HFFc6 (cell line): ENCODE measurements around the gene LZTS3. TPM values are rescaled to one million over a fixed set of nuclear protein-coding genes. Genes with fewer than 3 reads are reported as not detected.
A peak's percentile ranks its signal among the peaks of the same experiment; 100 is the strongest.

Experiments used
- DNase-seq: peaks from one replicate; pipeline ENCODE4 v3.0.0-alpha.2; 2018
- H3K27ac Mint-ChIP-seq: 2 replicates; pipeline ENCODE4 v1.8.0; 2020; ENCODE audit warnings: mild to moderate bottlenecking, mixed read lengths
- H3K27me3 Mint-ChIP-seq: 2 replicates; pipeline ENCODE4 v1.8.0; 2021; ENCODE audit warnings: mild to moderate bottlenecking, moderate library complexity, mixed read lengths; ENCODE audit not compliant: insufficient read depth
- H3K36me3 Mint-ChIP-seq: 2 replicates; pipeline ENCODE4 v1.8.0; 2021; ENCODE audit warnings: low read depth, mixed read lengths
- H3K4me1 Mint-ChIP-seq: 2 replicates; pipeline ENCODE4 v1.8.0; 2020; ENCODE audit warnings: low read depth, mixed read lengths
- H3K4me3 Mint-ChIP-seq: 2 replicates; pipeline ENCODE4 v1.8.0; 2020; ENCODE audit warnings: mild to moderate bottlenecking, moderate library complexity, mixed read lengths
- H3K9me3 Mint-ChIP-seq: 2 replicates; pipeline ENCODE4 v1.8.0; 2020; ENCODE audit warnings: mild to moderate bottlenecking, mixed read lengths
- total RNA-seq, 6 experiments: library from RNA; stranded (reverse); fragmentation: NEBNext Ultra II Directional; extraction: Animal tissue kit (Norgen Biotek cat#: 25700); gene quantifications; 2 replicates in 1 of 6; 3 replicates in 5 of 6; pipeline ENCODE4 v1.2.3, GENCODE V29; 2021
- TF ChIP-seq, protein P1 (sequence below): fragments of 200-600 bp; sonication (generic); IDR thresholded peaks from 2 replicates; pipeline ENCODE4 v1.5.0; 2021; ENCODE audit warnings: antibody characterized with exemption, mild to moderate bottlenecking

The LZTS3 gene
- total RNA-seq, 6 experiments from 2014 or later: 2.7 to 6.1 (median 3.0) TPM

DNA sequence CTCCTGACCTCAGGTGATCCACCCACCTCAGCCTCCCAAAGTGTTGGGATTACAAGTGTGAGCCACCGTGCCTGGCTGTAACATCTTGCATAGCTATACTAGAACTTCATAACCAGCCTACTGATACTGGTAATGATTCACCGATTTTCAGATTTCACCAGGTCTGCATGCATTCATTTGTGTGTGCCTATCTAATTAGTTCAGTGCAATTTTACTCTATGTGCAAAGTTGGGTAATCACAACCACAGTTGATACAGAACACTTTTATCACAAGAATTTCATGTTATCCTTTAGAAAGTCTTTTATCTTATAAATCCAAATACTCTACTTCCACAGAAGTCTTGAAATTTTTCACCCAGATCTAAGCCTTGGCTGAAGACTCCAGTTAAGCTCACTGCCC is 35.9 kb downstream of the LZTS3 start:
- no peaks in the 10 kb centered on the region for H3K36me3 Mint-ChIP-seq
- H3K4me3 Mint-ChIP-seq: no peak overlapping the region
- H3K4me1 Mint-ChIP-seq: peaks cover 19% of the 10 kb centered on the region
- H3K27ac Mint-ChIP-seq: no peak overlapping the region
- H3K27me3 Mint-ChIP-seq: no peaks in the 10 kb centered on the region
- TF ChIP-seq, protein P1, sequence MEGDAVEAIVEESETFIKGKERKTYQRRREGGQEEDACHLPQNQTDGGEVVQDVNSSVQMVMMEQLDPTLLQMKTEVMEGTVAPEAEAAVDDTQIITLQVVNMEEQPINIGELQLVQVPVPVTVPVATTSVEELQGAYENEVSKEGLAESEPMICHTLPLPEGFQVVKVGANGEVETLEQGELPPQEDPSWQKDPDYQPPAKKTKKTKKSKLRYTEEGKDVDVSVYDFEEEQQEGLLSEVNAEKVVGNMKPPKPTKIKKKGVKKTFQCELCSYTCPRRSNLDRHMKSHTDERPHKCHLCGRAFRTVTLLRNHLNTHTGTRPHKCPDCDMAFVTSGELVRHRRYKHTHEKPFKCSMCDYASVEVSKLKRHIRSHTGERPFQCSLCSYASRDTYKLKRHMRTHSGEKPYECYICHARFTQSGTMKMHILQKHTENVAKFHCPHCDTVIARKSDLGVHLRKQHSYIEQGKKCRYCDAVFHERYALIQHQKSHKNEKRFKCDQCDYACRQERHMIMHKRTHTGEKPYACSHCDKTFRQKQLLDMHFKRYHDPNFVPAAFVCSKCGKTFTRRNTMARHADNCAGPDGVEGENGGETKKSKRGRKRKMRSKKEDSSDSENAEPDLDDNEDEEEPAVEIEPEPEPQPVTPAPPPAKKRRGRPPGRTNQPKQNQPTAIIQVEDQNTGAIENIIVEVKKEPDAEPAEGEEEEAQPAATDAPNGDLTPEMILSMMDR: no peak
- no peaks in the 10 kb centered on the region for H3K9me3 Mint-ChIP-seq
- DNase-seq: no peak

DNA sequence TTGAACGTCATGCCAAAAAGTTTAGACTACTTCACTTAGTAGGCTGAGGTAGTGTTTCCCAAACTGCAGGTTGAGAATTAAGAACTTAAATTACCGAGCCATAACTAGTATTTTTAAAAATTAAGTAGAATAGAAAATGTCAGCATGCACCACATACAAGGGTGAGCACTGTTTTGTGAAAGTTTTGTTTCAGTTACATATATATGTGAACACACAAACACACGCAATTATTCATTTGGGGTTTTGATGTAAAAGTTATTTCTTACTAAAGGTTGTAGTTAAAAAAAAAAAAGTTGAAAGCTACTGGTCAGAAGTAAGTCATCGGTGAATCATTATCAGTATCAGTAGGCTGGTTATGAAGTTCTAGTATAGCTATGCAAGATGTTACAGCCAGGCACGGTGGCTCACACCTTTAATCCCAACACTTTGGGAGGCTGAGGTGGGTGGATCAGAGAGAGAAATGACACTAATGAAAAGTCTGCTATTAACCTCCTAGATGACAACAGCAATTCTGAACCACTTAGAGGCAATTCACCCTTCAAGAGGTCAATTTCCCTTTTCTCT is 37.8 kb downstream of the LZTS3 start:
- Mint-ChIP-seq H3K27me3 (no peaks in the 10 kb centered on the region), H3K9me3 (no peaks in the 10 kb centered on the region), H3K27ac (peak overlapping the region; percentile 32; the same call in 1 of the 2 replicates), H3K4me3 (no peak overlapping the region), H3K4me1 (peaks cover 19% of the 10 kb centered on the region), H3K36me3 (no peaks in the 10 kb centered on the region)
- TF ChIP-seq, protein P1: no peak
- DNase-seq: peak; percentile 14

DNA sequence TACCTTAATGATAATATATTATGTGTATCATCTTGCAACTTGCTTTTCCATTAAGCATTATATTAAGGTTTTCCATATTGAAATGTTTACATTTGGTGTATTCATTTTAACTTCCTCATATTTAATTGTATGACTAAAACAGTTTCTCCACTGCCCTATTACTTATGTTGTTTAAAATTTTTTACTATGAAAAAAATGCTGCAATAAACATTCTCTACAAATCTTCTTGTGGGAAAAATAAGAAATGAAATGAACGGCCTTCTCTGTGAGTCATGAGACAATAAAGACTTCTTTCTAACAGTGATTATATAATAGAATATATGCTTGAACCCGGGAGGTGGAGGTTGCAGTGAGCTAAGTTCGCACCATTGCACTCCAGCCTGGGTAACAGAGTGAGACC is 39.2 kb downstream of the LZTS3 start:
- H3K27me3 Mint-ChIP-seq: no peaks in the 10 kb centered on the region
- no peak for DNase-seq
- no peaks in the 10 kb centered on the region for H3K9me3 Mint-ChIP-seq
- H3K4me3 Mint-ChIP-seq: no peak overlapping the region
- no peaks in the 10 kb centered on the region for H3K36me3 Mint-ChIP-seq
- TF ChIP-seq, protein P1: no peak
- no peak overlapping the region for H3K27ac Mint-ChIP-seq
- peaks cover 19% of the 10 kb centered on the region for H3K4me1 Mint-ChIP-seq

DNA sequence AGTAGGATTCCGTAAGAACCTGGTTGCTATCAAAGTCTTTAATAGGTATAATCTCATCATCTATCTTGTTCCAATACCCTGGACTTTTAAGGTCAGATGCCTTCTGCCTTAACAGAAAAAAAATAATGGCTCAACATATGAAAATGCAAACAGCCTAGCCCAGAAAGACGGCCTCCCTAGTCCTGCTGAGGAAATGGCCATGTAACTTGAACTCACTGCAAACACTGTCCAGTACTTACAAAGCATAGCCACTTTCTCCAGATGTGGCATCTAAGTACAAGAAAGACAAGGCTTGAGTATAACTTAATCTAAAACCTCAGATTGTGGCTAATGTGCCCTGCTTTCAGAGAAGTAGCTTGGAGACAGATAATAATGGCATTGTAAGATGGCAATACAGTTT is 40.2 kb downstream of the LZTS3 start:
- H3K4me1 Mint-ChIP-seq: peaks cover 19% of the 10 kb centered on the region
- no peak overlapping the region for H3K27ac Mint-ChIP-seq
- no peak for DNase-seq
- no peak overlapping the region for H3K4me3 Mint-ChIP-seq
- no peaks in the 10 kb centered on the region for H3K9me3 Mint-ChIP-seq
- H3K27me3 Mint-ChIP-seq: no peaks in the 10 kb centered on the region
- no peaks in the 10 kb centered on the region for H3K36me3 Mint-ChIP-seq
- TF ChIP-seq, protein P1: no peak

DNA sequence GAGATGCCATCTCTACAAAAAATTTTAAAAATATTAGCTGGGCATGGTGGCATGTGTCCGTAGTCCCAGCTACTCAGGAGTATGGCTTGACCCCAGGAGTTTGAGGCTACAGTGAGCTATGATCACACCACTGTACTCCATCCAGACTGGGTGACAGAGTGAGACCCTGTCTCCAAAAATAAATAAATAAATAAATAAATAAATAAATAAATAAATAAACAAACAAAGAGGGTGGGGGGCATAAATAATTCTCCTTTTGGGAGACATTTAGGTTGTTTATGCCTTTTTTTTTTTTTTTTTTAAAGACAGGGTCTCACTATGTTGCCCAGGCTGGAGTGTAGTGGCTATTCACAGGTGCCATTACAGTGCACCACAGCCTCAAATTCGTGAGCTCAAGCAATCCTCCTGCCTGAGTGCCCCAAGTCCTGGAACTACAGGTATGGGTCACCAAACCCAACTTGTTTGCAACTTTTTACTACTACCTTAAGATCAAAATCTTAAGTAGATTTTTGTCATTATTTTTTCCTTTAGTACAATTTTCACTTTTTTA is 43.2 kb downstream of the LZTS3 start:
- H3K27ac Mint-ChIP-seq: no peak overlapping the region
- no peak for DNase-seq
- H3K9me3 Mint-ChIP-seq: no peaks in the 10 kb centered on the region; the same call in 1 of the 2 replicates
- H3K4me1 Mint-ChIP-seq: peaks cover 10% of the 10 kb centered on the region
- no peaks in the 10 kb centered on the region; the same call in 1 of the 2 replicates for H3K36me3 Mint-ChIP-seq
- TF ChIP-seq, protein P1: no peak
- no peak overlapping the region for H3K4me3 Mint-ChIP-seq
- H3K27me3 Mint-ChIP-seq: no peaks in the 10 kb centered on the region
